ENCODE results near the gene MRGPRF.

GRCh38 chr11:69002110-69002569 is 10.9 kb downstream of the MRGPRF start:
- TF ChIP-seq CTCF (IDR thresholded peaks at IDR 0.05 in 2 of 3, conservative IDR thresholded peaks at IDR 0.05 in 1 of 3; ENCODE audit: borderline replicate concordance in 1 of 3, insufficient read depth in 1 of 3, low read depth in 2 of 3, low read length in 2 of 3): no peak
- TF ChIP-seq TCF7L2 (IDR thresholded peaks at IDR 0.05; ENCODE audit: borderline replicate concordance, extremely low read depth, insufficient read depth, insufficient read length): no peak
- TF ChIP-seq EZH2phosphoT487 (IDR thresholded peaks at IDR 0.05; ENCODE audit: borderline replicate concordance): no peak
- TF ChIP-seq MAX (IDR thresholded peaks at IDR 0.05): no peak
- TF ChIP-seq POLR2A (IDR thresholded peaks at IDR 0.05; ENCODE audit: borderline replicate concordance, extremely low read depth, insufficient read depth, insufficient read length): no peak
- TF ChIP-seq RAD21 (IDR thresholded peaks at IDR 0.05; ENCODE audit: low read depth): no peak
- TF ChIP-seq SP1 (IDR thresholded peaks at IDR 0.05; ENCODE audit: low read depth): no peak
- no peak for TF ChIP-seq CEBPB (IDR thresholded peaks at IDR 0.05; ENCODE audit: low read depth)
- no peak for TF ChIP-seq POLR2AphosphoS5 (IDR thresholded peaks at IDR 0.05; ENCODE audit: low read depth, low read length)
- no peak for TF ChIP-seq ELF1 (IDR thresholded peaks at IDR 0.05; ENCODE audit: borderline replicate concordance, low read depth)
- TF ChIP-seq ZBTB33 (IDR thresholded peaks at IDR 0.05; ENCODE audit: extremely low read depth, insufficient replicate concordance, low read length): no peak
- TF ChIP-seq ZNF274 (IDR thresholded peaks at IDR 0.05; ENCODE audit: low read depth, low read length): no peak
- no peak for TF ChIP-seq SRF (IDR thresholded peaks at IDR 0.05; ENCODE audit: low read depth)
